8988T (cell line): ENCODE data around the gene OR4C13.
"Not testable (repeated sequence)": the region's sequence is repeated elsewhere in the genome, so short reads cannot be mapped to it uniquely, and the experiment has no call there.

Experiments used
- DNase-seq: peaks from one replicate; pipeline ENCODE4 v3.0.0; 2011

OR4C13 gene

GRCh38 chr11:49952091-49952490 is at the start of gene OR4C13:
Gene OR4C13 (plus strand): TSS chr11:49952391. CDS start chr11:49952423, 32 bp downstream.
- no peak for DNase-seq

GRCh38 chr11:49911516-49911915 is 40.7 kb upstream of the OR4C13 start:
- DNase-seq: not testable (repeated sequence)

- DNase-seq: not testable (repeated sequence)
Observed at GRCh38 chr11:49948701-49949100, 3.5 kb upstream of the OR4C13 start.

- not testable (repeated sequence) for DNase-seq
Observed at GRCh38 chr11:49973439-49973838, 21.2 kb downstream of the OR4C13 start.

GRCh38 chr11:49982435-49982834 is 30.2 kb downstream of the OR4C13 start, which contains the start of gene OR4C12:
Gene OR4C12 (minus strand): TSS chr11:49982535. CDS start chr11:49982501, 34 bp downstream.
- DNase-seq: not testable (repeated sequence)

- DNase-seq: no peak
Observed at GRCh38 chr11:49995565-49995964, 43.4 kb downstream of the OR4C13 start.
